ENCODE results near the gene PHETA1. TPM values are rescaled to one million over a fixed set of nuclear protein-coding genes. Genes with fewer than 3 reads are reported as not detected.
A peak's percentile ranks its signal among the peaks of the same experiment; 100 is the strongest.

PHETA1 gene
- total RNA-seq, 1 donor from 2014 or later: 34.8 TPM

GRCh38 chr12:111368291-111368787, 556 bp downstream of the PHETA1 start:
- no peaks in the 10 kb centered on the region for H3K27me3 Mint-ChIP-seq (ENCODE audit: low read depth)
- DNase-seq (ENCODE audit: low read depth, low spot score): peak; percentile 14
- peak overlapping the region; percentile 50 for H3K27ac Mint-ChIP-seq (ENCODE audit: unreplicated experiment)
- peak overlapping the region; percentile 91 for H3K4me3 Mint-ChIP-seq
- H3K4me1 Mint-ChIP-seq: peaks cover 20% of the 10 kb centered on the region
- no peak for TF ChIP-seq CTCF (conservative IDR thresholded peaks at IDR 0.05)
- peaks cover 8% of the 10 kb centered on the region for H3K36me3 Mint-ChIP-seq (ENCODE audit: low read depth)
- no peaks in the 10 kb centered on the region for H3K9me3 Mint-ChIP-seq

GRCh38 chr12:111367661-111368221, 1.2 kb downstream of the PHETA1 start:
- TF ChIP-seq CTCF (conservative IDR thresholded peaks at IDR 0.05): no peak
- Mint-ChIP-seq H3K27me3 (ENCODE audit: low read depth) (no peaks in the 10 kb centered on the region), H3K4me3 (peak overlapping the region; percentile 91), H3K9me3 (no peaks in the 10 kb centered on the region), H3K4me1 (peaks cover 20% of the 10 kb centered on the region), H3K27ac (ENCODE audit: unreplicated experiment) (no peak overlapping the region), H3K36me3 (ENCODE audit: low read depth) (peaks cover 8% of the 10 kb centered on the region)
- DNase-seq (ENCODE audit: low read depth, low spot score): no peak

GRCh38 chr12:111366583-111366982, 2.3 kb downstream of the PHETA1 start:
- TF ChIP-seq CTCF (conservative IDR thresholded peaks at IDR 0.05): no peak
- peaks cover 20% of the 10 kb centered on the region for H3K4me1 Mint-ChIP-seq
- H3K9me3 Mint-ChIP-seq: no peaks in the 10 kb centered on the region
- H3K27me3 Mint-ChIP-seq (ENCODE audit: low read depth): no peaks in the 10 kb centered on the region
- H3K36me3 Mint-ChIP-seq (ENCODE audit: low read depth): peaks cover 8% of the 10 kb centered on the region
- peak overlapping the region; percentile 91 for H3K4me3 Mint-ChIP-seq
- no peak overlapping the region for H3K27ac Mint-ChIP-seq (ENCODE audit: unreplicated experiment)
- no peak for DNase-seq (ENCODE audit: low read depth, low spot score)

- Mint-ChIP-seq H3K27ac (ENCODE audit: unreplicated experiment) (no peak overlapping the region), H3K4me3 (peak overlapping the region; percentile 91), H3K27me3 (ENCODE audit: low read depth) (no peaks in the 10 kb centered on the region), H3K36me3 (ENCODE audit: low read depth) (peaks cover 8% of the 10 kb centered on the region), H3K4me1 (peaks cover 20% of the 10 kb centered on the region), H3K9me3 (no peaks in the 10 kb centered on the region)
- no peak for DNase-seq (ENCODE audit: low read depth, low spot score)
- TF ChIP-seq CTCF (conservative IDR thresholded peaks at IDR 0.05): no peak
Observed at GRCh38 chr12:111366075-111366474, 2.8 kb downstream of the PHETA1 start.

GRCh38 chr12:111363578-111363977, 5.3 kb downstream of the PHETA1 start:
- TF ChIP-seq CTCF (conservative IDR thresholded peaks at IDR 0.05): no peak
- Mint-ChIP-seq H3K9me3 (no peaks in the 10 kb centered on the region), H3K4me1 (peaks cover 20% of the 10 kb centered on the region), H3K27ac (ENCODE audit: unreplicated experiment) (no peak overlapping the region), H3K27me3 (ENCODE audit: low read depth) (no peaks in the 10 kb centered on the region), H3K4me3 (peak overlapping the region; percentile 27), H3K36me3 (ENCODE audit: low read depth) (peaks cover 8% of the 10 kb centered on the region)
- DNase-seq (ENCODE audit: low read depth, low spot score): no peak
